HG03432 (cell line): ENCODE measurements around the gene PAIP2B.
"Not testable (repeated sequence)": the region's sequence is repeated elsewhere in the genome, so short reads cannot be mapped to it uniquely, and the experiment has no call there.

Source experiments
- ATAC-seq: cut with Tn5 transposase; IDR thresholded peaks from one replicate; pipeline ENCODE4 v1.9.1; 2021; ENCODE audit warnings: mild to moderate bottlenecking, moderate library complexity; ENCODE audit not compliant: unreplicated experiment

PAIP2B gene

GRCh38 chr2:71220743-71221142, 6.2 kb downstream of the PAIP2B start:
- no peak for ATAC-seq

- ATAC-seq = no peak
Measured at GRCh38 chr2:71216501-71216900, 10.4 kb downstream of the PAIP2B start.

GRCh38 chr2:71215447-71215846, 11.5 kb downstream of the PAIP2B start:
- no peak for ATAC-seq

- no peak for ATAC-seq
Measured at GRCh38 chr2:71212336-71212735, 14.6 kb downstream of the PAIP2B start.

GRCh38 chr2:71210292-71210691, 16.6 kb downstream of the PAIP2B start:
- ATAC-seq = no peak

GRCh38 chr2:71208756-71209155, 18.1 kb downstream of the PAIP2B start:
- no peak for ATAC-seq

GRCh38 chr2:71207601-71208000, 19.3 kb downstream of the PAIP2B start:
- ATAC-seq = no peak

- ATAC-seq = no peak
Measured at GRCh38 chr2:71206271-71206670, 20.6 kb downstream of the PAIP2B start.

GRCh38 chr2:71191570-71191943, 35.3 kb downstream of the PAIP2B start:
- ATAC-seq = no peak

GRCh38 chr2:71190656-71191569, 36.0 kb downstream of the PAIP2B start:
- ATAC-seq = no peak

- ATAC-seq = no peak
Measured at GRCh38 chr2:71187589-71187988, 39.3 kb downstream of the PAIP2B start.

- ATAC-seq = no peak
Measured at GRCh38 chr2:71186973-71187372, 39.9 kb downstream of the PAIP2B start.

- not testable (repeated sequence) for ATAC-seq
Measured at GRCh38 chr2:71183306-71184115, 43.4 kb downstream of the PAIP2B start.

- ATAC-seq = no peak
Measured at GRCh38 chr2:71181316-71181715, 45.6 kb downstream of the PAIP2B start.

- ATAC-seq = not testable (repeated sequence)
Measured at GRCh38 chr2:71178836-71179235, 48.1 kb downstream of the PAIP2B start.

- no peak for ATAC-seq
Measured at GRCh38 chr2:71174207-71174606, 52.7 kb downstream of the PAIP2B start.

- no peak for ATAC-seq
Measured at GRCh38 chr2:71173096-71173495, 53.8 kb downstream of the PAIP2B start.

GRCh38 chr2:71166812-71167211, 60.1 kb downstream of the PAIP2B start:
- no peak for ATAC-seq

- ATAC-seq = peak; percentile 55
Measured at GRCh38 chr2:71157124-71157793, 69.6 kb downstream of the PAIP2B start.

- no peak for ATAC-seq
Measured at GRCh38 chr2:71156573-71156972, 70.3 kb downstream of the PAIP2B start.

- no peak for ATAC-seq
Measured at GRCh38 chr2:71155846-71156245, 71.1 kb downstream of the PAIP2B start.
